HG02798 (cell line): Measurements from ENCODE around the gene TUBB.
A peak's percentile ranks its signal among the peaks of the same experiment; 100 is the strongest.
"Not testable (repeated sequence)": the region's sequence is repeated elsewhere in the genome, so short reads cannot be mapped to it uniquely, and the experiment has no call there.

Experiments
- ATAC-seq: cut with Tn5 transposase; IDR thresholded peaks from one replicate; pipeline ENCODE4 v1.9.1; 2021; ENCODE audit warnings: mild to moderate bottlenecking; ENCODE audit not compliant: unreplicated experiment, poor library complexity

TUBB gene

DNA sequence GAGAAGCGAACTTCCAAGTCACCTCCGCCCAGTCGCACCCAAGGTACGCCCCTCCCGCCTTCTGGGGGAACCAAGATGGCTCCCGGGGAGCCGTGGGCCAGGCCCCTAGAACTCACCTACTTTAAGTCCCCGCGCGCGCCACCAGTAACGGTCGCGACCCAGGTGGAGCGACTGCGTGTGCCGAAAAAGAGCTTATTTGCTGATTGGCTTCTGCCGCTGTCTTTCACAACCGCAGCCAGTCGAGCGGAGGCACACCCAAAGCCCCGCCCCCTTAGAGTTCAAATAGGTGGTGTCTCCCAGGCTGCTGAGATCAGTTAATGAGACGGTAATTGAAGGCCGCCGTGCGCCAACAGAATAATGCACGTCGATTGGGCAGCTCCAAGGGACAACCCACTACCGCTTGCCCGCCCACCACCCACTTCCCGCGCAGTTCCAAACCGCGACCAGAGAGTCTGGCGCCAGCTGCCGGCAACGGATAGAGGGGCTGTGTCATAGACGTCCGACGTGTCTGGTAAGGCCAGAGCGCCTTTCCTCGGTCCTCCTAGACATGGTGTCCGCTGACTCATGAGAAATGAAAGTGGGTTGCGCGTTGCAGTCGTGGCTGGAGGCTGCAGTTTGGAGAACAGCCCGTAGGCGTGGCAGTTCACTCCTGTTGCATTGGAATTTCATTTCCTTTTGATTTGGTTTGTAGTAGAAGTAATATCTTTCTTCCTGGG is 2.9 kb upstream of the TUBB start, which contains the start of gene MDC1:
Gene MDC1, minus strand, starts transcription at position 153 of the 716 bp plus-strand sequence. CDS start 2,106 bp downstream, outside the sequence.
- ATAC-seq: peak; percentile 73

DNA sequence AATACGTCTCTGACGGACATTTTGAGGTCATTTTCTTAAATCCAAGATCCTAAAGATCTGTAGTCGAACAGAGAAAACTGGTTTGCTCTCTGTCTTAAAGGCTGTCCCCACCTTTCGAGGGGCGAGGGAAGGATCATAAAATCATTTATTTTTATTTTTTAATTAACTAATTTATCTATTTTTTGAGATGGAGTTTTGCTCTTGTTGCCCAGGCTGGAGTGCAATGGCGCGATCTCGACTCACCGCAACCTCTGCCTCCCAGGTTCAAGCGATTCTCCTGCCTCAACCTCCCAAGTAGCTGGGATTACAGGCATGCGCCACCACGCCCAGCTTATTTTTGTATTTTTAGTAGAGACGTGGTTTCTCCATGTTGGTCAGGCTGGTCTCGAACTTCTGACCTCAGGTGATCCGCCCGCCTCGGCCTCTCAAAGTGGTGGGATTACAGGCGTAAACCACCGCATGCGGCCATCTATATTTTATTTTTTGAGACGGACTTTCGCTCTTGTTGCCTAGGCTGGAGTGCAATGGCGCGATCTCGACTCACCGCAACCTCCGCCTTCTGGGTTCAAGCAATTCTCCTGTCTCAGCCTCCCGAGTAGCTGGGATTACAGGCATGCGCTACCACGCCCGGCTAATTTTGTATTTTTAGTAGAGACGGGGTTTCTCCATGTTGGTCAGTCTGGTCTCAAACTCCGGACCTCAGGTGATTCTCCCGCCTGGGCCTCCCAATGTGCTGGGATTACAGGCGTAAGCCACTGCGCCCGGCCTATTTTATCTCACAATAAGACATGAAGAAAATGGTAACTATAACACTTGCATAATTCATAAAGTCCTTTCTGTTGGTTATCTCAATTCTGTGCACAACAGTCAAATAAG is 2.1 kb upstream of the TUBB start:
- not testable (repeated sequence) for ATAC-seq

DNA sequence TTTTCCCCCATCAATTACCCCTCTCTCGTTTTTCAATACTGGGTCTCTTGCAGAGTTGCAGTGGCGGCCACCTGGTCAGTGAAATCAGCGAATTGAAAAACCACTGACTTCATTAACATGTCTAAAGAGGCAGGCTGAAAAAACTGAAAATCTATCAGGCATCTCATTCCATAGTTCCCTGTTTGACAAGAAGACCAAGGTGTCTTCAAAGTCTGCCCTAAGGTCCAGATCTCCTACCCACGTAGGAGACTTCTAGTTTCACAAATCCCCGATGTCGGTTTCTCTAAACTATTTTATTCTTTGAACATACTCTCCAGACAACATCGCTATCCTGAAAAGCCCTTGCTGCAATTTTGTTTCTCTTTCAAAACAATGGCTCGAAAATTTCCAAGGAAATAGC is 796 bp upstream of the TUBB start:
- no peak for ATAC-seq

DNA sequence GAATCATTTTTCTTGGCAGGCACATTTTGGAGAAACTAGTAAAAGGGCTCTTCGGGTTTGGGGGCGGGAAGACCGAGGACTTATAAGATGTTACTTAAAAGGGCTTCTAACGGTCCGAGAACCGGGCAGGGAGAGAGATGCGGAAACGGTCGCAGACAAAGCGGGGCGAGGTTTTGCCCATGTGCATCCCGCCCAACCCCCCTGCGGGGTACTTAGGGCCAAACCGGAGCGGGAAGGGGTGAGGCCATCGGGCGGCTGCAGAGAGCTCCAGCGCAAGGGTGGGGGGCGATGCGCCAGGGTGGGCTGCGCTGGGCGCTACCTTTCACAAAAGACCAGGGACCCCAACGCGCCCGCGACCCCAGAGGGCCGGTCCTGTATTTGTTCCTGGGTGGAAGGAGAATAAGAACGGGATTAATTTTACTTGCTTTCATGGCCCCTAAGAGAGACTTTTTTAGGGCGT is 616 bp downstream of the TUBB start:
- no peak for ATAC-seq

DNA sequence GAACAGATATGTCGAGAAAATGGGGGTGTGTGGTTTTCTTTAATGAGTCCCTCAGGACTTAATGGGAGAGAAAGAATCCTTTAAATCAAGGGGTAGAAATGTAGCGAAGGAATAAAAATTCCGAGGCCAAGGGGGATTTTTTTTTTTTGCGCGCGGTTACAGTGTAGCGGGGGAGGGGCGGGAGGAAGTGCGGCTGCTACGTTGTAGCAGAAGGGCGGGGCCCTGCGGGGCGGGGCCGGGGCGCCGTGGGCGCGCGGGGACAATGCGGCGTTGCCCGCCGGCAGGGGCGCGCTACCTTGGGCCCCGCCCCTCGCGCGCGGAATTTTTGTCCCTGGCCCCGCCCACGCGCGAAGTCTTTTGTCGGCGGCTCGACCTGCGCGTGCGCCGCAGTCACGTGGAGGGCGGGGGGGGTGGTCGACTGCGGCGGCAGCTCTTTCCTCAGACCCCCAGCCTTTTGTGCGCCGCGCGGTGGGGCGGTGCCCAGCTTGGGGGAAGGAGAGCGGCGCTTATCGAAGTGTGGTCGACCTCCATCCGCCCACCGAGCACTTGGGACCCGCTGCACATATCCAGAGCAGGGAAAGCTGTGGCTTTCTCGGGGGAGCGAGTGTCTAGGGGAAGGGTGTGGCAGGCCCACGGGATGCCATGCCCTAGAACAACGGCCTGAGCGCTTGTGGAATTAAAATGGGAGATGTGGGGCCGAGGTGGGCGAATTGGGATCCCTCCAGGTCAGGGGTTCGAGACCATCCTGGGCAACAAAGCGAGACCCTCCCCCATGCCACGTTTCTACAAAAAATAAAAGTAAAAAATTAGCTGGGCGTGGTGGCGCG is 1.3 kb downstream of the TUBB start:
- peak; percentile 39 for ATAC-seq

DNA sequence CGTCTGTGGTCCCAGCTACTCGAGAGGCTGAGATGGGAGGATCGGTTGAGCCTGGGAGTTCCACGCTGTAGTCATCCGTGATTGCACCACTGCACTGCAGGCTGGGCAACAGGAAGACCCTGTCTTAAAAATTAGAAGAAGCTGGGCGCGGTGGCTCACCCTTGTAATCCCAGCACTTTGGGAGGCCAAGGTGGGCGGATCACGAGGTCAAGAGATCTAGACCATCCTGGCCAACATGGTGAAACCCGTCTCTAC is 1.8 kb downstream of the TUBB start:
- ATAC-seq: not testable (repeated sequence)

DNA sequence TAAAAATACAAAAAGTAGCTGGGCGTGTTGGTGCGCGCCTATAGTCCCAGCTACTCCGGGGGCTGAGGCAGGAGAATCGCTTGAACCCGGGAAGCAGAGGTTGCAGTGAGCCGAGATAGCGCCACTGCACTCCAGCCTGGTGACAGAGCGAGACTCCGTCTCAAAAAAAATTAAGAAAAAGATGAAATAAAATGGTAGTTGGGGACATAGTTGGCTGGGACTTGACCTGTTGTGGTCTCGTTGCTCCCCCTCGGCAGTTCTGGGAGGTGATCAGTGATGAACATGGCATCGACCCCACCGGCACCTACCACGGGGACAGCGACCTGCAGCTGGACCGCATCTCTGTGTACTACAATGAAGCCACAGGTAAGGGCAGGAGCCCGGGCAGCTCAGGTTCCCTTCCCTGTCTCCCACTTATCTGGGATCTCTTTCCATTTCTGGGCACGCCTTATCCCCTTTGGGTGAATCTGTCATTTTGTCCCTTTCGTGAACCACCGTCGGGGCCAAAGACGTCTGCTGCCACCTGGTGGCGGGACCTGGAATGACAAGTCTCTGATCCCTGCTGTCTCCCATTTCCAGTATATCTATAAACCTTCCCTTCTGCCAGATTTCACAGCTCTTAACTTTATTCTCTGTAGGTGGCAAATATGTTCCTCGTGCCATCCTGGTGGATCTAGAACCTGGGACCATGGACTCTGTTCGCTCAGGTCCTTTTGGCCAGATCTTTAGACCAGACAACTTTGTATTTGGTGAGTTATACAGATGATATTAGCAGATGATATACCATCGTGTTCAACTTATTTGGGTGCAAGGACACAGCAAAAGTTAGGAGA is 2.3 kb downstream of the TUBB start:
- no peak for ATAC-seq

DNA sequence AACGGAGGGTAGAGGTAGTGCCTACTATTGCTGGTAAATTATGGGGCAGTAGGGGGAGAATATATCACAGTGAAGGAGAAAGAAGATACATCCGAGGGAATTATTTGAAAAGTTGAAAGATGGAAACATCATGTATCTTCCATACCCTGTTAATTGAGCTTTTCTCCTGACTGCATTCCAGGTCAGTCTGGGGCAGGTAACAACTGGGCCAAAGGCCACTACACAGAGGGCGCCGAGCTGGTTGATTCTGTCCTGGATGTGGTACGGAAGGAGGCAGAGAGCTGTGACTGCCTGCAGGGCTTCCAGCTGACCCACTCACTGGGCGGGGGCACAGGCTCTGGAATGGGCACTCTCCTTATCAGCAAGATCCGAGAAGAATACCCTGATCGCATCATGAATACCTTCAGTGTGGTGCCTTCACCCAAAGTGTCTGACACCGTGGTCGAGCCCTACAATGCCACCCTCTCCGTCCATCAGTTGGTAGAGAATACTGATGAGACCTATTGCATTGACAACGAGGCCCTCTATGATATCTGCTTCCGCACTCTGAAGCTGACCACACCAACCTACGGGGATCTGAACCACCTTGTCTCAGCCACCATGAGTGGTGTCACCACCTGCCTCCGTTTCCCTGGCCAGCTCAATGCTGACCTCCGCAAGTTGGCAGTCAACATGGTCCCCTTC is 3.1 kb downstream of the TUBB start:
- not testable (repeated sequence) for ATAC-seq

DNA sequence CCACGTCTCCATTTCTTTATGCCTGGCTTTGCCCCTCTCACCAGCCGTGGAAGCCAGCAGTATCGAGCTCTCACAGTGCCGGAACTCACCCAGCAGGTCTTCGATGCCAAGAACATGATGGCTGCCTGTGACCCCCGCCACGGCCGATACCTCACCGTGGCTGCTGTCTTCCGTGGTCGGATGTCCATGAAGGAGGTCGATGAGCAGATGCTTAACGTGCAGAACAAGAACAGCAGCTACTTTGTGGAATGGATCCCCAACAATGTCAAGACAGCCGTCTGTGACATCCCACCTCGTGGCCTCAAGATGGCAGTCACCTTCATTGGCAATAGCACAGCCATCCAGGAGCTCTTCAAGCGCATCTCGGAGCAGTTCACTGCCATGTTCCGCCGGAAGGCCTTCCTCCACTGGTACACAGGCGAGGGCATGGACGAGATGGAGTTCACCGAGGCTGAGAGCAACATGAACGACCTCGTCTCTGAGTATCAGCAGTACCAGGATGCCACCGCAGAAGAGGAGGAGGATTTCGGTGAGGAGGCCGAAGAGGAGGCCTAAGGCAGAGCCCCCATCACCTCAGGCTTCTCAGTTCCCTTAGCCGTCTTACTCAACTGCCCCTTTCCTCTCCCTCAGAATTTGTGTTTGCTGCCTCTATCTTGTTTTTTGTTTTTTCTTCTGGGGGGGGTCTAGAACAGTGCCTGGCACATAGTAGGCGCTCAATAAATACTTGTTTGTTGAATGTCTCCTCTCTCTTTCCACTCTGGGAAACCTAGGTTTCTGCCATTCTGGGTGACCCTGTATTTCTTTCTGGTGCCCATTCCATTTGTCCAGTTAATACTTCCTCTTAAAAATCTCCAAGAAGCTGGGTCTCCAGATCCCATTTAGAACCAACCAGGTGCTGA is 3.9 kb downstream of the TUBB start:
- ATAC-seq: not testable (repeated sequence)

DNA sequence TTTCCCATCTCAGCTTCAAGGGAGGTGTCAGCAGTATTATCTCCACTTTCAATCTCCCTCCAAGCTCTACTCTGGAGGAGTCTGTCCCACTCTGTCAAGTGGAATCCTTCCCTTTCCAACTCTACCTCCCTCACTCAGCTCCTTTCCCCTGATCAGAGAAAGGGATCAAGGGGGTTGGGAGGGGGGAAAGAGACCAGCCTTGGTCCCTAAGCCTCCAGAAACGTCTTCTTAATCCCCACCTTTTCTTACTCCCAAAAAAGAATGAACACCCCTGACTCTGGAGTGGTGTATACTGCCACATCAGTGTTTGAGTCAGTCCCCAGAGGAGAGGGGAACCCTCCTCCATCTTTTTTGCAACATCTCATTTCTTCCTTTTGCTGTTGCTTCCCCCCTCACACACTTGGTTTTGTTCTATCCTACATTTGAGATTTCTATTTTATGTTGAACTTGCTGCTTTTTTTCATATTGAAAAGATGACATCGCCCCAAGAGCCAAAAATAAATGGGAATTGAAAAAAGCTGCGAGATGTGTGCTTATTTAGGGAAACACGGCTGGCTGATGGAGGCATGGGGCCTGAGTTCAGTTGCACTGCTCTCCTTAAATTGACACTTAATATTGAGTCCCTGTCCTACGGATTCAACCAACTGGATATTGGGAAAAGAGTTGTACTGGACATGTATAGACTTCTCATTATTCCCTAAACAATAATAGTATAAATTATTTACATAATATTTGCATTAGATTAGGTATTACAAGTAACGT is 4.9 kb downstream of the TUBB start:
- ATAC-seq: no peak

DNA sequence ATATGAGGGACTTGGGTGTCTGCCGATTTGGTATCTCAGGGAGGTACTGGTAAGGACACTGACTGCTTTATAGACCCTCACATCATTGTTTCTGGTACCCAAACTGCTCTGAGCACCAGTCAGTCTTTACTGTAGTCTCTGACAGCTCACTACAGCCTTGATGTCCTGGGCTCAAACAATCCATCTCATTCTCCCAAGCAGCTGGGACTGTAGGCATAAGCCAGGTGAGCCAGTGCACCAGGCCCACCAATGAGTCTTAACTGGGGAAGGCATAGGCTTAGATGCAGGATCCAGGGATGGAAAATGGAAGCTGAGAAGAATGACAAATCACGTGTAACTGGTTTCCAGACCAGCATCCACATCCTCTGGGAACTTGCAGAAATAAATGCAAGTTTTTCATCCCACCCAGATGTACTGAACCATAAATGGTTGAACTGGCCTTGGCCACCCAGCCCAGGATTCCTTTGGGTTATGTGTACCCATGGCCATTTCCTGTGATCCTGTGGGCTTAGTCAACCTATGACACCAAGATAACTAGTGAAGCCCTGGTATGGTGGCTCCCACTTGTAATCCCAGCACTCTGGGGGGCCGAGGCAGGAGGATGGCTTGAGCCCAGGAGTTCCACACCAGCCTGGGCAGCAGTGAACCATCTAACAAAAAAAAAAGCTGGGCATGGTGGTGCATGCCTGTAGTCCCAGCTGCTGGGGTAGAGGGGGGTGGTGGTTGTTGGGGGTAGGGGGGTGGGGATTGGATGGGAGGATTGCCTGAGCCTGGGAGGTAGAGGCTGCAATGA is 5.8 kb downstream of the TUBB start:
- ATAC-seq: no peak

DNA sequence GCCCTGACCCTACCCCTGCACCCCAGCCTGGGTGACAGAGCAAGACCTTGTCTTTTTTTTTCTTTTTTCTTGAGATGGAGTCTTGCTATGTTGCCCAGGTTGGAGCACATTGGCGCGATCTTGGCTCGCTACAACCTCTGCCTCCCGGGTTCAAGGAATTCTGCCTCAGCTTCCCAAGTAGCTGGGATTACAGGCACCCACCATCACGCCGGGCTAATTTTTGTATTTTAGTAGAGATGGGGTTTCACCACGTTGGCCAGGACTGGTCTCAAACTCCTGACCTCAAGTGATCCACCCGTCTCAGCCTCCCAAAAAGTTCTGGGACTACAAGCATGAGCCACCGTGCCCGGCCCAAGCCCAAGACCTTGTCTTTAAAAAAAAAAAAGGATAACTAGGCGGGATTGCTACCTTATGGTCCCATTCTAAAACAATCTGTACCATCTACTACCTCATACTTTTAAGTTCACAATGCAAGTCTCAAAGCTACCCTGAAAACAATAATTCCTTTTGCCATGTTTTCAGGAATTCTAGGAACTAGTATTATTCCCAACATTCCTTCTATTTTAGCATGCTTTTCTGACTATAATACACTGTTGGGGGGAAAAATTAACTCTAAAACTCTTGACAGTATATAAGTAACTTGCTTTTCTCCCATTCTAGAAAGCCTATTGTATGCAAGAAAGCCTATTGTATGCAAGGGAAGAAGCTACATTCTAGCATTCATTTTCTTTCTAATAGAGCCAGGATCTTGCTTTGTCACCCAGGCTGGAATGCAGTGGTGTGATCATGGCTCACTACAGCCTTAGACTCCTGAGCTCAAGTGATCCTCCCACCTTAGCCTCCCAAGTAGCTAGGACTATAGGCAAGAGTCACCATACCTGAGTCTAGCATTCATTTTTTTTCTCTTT is 6.6 kb downstream of the TUBB start:
- ATAC-seq: no peak

DNA sequence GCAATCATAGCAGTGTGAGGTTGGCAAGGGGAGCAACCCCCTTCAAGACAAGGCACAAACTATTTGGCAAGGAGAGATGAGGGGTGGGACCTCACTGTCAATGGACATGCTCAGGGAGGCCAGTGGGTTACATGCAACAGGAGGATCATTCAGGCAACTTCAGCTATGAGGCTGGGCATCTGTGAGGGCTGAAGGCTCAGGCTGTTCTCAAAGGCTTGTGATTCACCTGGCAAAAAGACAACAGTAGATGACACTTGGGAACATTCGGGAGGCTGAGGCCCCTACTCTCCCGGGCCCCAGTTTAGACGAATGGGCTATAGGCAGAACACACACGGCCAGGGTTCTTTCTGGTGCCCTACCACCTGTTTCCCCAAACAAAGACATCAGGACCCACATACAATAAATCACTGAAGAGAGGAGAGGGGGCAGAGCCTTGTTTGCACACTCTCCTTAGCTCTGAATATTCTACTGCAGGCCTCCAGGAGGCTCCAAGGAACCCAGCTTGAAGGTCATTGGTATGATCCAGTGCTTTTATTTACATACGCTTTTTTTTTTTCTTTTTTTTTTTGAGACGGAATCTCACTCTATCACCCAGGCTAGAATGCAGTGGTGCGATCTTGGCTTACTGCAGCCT is 7.9 kb downstream of the TUBB start:
- ATAC-seq: no peak

DNA sequence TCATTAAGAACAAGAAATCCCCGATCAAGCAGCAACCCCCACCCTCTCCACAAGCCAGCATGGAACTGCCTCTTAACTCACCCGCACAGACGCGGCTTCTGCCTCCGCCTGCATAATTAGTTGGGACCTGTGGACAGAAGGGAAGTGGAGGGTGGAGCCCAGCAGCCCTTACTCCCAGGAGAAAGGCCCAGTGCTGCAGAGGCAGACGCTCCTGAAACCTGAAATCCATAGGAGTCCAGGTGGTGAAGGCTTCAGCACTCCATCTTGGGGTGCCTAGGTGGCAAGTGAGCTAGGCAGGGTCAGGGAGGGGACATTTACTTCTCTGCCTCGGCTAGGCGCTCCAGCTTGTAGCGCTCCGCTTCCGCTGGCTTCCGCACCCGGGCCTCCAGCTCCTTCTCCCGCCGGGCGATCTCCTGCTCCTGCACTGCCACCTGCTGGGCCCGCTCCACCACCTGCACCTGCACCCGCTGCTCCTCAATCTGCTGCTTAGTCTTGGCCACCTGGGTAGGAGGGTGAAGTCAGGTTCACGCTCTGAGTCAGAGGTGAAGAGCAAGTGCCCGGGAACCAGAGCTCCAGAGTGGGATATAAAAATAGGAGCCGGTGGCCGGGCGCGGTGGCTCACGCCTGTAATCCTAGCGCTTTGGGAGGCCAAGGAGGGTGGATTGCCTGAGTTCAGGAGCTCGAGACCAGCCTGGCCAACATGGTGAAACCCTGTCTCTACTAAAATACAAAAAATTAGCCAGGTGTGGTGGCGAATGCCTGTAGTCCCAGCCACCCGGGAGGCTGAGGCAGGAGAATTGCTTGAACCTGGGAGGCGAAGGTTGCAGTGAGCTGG is 10.7 kb downstream of the TUBB start:
- ATAC-seq: peak; percentile 62
